Fibroblast of lung (primary cell): Measurements from ENCODE around the gene HLA-DRB1. TPM values are rescaled to one million over a fixed set of nuclear protein-coding genes. Genes with fewer than 3 reads are reported as not detected.

Source experiments
- DNase-seq, 2 donors: peaks; one replicate each; pipeline versions ENCODE4 v3.0.0 to v3.0.0-alpha.2; 2010; ENCODE audit warnings: low read depth in 2 of 2
- H2AFZ ChIP-seq: 2 replicates; pipeline ENCODE4 v1.5.1; 2012; ENCODE audit warnings: low read length, control low read depth, inconsistent platforms
- H3K27ac ChIP-seq: 2 replicates; pipeline ENCODE4 v1.5.1; 2011; ENCODE audit warnings: low read length, control low read depth; ENCODE audit not compliant: insufficient read depth
- H3K27me3 ChIP-seq: 2 replicates; pipeline ENCODE4 v1.5.1; 2011; ENCODE audit warnings: mild to moderate bottlenecking, low read length; ENCODE audit not compliant: control insufficient read depth, insufficient read depth
- H3K36me3 ChIP-seq: 2 replicates; pipeline ENCODE4 v1.5.1; 2011; ENCODE audit warnings: low read length; ENCODE audit not compliant: control insufficient read depth, insufficient read depth
- H3K4me1 ChIP-seq: 2 replicates; pipeline ENCODE4 v1.5.1; 2011; ENCODE audit warnings: low read length; ENCODE audit not compliant: control insufficient read depth, insufficient read depth; ENCODE audit errors: extremely low read depth
- H3K4me2 ChIP-seq: 2 replicates; pipeline ENCODE4 v1.5.1; 2011; ENCODE audit warnings: low read length, control low read depth; ENCODE audit not compliant: insufficient read depth; ENCODE audit errors: extremely low read depth
- H3K4me3 ChIP-seq, 4 experiments: fragments of 200-600 bp in 1 of 4; sonication (generic) in 1 of 4; replicated peaks in 1 of 4; 2 replicates each; pipeline ENCODE4 v1.5.1; 2011 to 2016; ENCODE audit warnings: low read length in 4 of 4, low read depth in 3 of 4, mild to moderate bottlenecking in 3 of 4, control low read depth in 2 of 4, inconsistent platforms in 1 of 4, mixed read lengths in 1 of 4; ENCODE audit not compliant: insufficient read depth in 1 of 4; ENCODE audit errors: control extremely low read depth in 1 of 4
- H3K79me2 ChIP-seq: 2 replicates; pipeline ENCODE4 v1.5.1; 2012; ENCODE audit warnings: mild to moderate bottlenecking, low read length, inconsistent platforms; ENCODE audit not compliant: control insufficient read depth, insufficient read depth
- H3K9ac ChIP-seq: 2 replicates; pipeline ENCODE4 v1.5.1; 2011; ENCODE audit warnings: mild to moderate bottlenecking, low read length, control low read depth; ENCODE audit not compliant: insufficient read depth
- H3K9me3 ChIP-seq: 2 replicates; pipeline ENCODE4 v1.5.1; 2012; ENCODE audit warnings: low read depth, low read length; ENCODE audit not compliant: control insufficient read depth, insufficient read depth
- H4K20me1 ChIP-seq: 2 replicates; pipeline ENCODE4 v1.5.1; 2011; ENCODE audit warnings: low read length; ENCODE audit not compliant: control insufficient read depth, insufficient read depth; ENCODE audit errors: extremely low read depth
- EZH2 ChIP-seq: IDR thresholded peaks from 2 replicates; pipeline ENCODE4 v1.5.1; 2012; ENCODE audit warnings: low read length, control low read depth, mild to moderate bottlenecking; ENCODE audit errors: missing control alignments
- polyA minus RNA-seq: library from RNA; depleted of rRNA, polyadenylated mRNA; stranded (reverse); fragments of >200 nt; gene quantifications from 2 replicates; pipeline ENCODE4 v1.2.3, GENCODE V29; 2011; ENCODE audit warnings: low replicate concordance
- polyA plus RNA-seq, 2 donors: library from polyadenylated mRNA; depleted of rRNA in 1 of 2; stranded (reverse) in 1 of 2; unstranded in 1 of 2; fragments of >200 nt; gene quantifications; 2 replicates each; pipeline ENCODE4 v1.2.1, GENCODE V29; 2011 to 2012; ENCODE audit warnings: missing spikeins in 1 of 2
- total RNA-seq: library from RNA; depleted of rRNA; stranded (reverse); fragments of >200 nt; gene quantifications from 2 replicates; pipeline ENCODE4 v1.2.1, GENCODE V29; 2014
- TF ChIP-seq, protein P1 (sequence below), 2 donors: IDR thresholded peaks in 1 of 2; conservative IDR thresholded peaks in 1 of 2; 1 replicate in 1 of 2; 2 replicates in 1 of 2; pipeline ENCODE4 v1.5.1; 2011 to 2012; ENCODE audit warnings: low read length in 2 of 2, control low read depth in 1 of 2, inconsistent platforms in 1 of 2, low read depth in 1 of 2, mild to moderate bottlenecking in 1 of 2

The HLA-DRB1 gene
- under 0.01 and 0.26 TPM in 2 replicates for total RNA-seq
- polyA plus RNA-seq: 0.06 and 0.42 TPM in 2 replicates
- polyA plus RNA-seq (2012): 0.28 TPM in 1 of 2 replicates, not detected in the other
- not detected in 2 replicates for polyA minus RNA-seq

- no peaks in the 10 kb centered on the region for H3K79me2 ChIP-seq
- no peak within 1 kb of the TSS for H3K9ac ChIP-seq
- DNase-seq: no peak
- TF ChIP-seq, protein P1, sequence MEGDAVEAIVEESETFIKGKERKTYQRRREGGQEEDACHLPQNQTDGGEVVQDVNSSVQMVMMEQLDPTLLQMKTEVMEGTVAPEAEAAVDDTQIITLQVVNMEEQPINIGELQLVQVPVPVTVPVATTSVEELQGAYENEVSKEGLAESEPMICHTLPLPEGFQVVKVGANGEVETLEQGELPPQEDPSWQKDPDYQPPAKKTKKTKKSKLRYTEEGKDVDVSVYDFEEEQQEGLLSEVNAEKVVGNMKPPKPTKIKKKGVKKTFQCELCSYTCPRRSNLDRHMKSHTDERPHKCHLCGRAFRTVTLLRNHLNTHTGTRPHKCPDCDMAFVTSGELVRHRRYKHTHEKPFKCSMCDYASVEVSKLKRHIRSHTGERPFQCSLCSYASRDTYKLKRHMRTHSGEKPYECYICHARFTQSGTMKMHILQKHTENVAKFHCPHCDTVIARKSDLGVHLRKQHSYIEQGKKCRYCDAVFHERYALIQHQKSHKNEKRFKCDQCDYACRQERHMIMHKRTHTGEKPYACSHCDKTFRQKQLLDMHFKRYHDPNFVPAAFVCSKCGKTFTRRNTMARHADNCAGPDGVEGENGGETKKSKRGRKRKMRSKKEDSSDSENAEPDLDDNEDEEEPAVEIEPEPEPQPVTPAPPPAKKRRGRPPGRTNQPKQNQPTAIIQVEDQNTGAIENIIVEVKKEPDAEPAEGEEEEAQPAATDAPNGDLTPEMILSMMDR (conservative IDR thresholded peaks at IDR 0.05 in 1 of 2, IDR thresholded peaks at IDR 0.05 in 1 of 2; ENCODE audit: low read depth in 1 of 2, low read length in 2 of 2): no peak
- no peak for TF ChIP-seq EZH2
- H3K36me3 ChIP-seq: no peaks in the 10 kb centered on the region
- no peaks in the 10 kb centered on the region for H3K4me1 ChIP-seq
- H3K4me2 ChIP-seq: no peak within 1 kb of the TSS
- no peaks in the 10 kb centered on the region for H3K27me3 ChIP-seq
- H4K20me1 ChIP-seq: no peaks in the 10 kb centered on the region
- no peak within 1 kb of the TSS for H2AFZ ChIP-seq
- H3K4me3 ChIP-seq: no peak within 1 kb of the TSS
- H3K9me3 ChIP-seq: no peaks in the 10 kb centered on the region
- no peak within 1 kb of the TSS for H3K27ac ChIP-seq
These were observed at the start of gene HLA-DRB1 for GRCh38 chr6:32589596-32590449. HLA-DRB1 (minus strand) TSS chr6:32589848; CDS start chr6:32589742, 106 bp downstream.

DNA sequence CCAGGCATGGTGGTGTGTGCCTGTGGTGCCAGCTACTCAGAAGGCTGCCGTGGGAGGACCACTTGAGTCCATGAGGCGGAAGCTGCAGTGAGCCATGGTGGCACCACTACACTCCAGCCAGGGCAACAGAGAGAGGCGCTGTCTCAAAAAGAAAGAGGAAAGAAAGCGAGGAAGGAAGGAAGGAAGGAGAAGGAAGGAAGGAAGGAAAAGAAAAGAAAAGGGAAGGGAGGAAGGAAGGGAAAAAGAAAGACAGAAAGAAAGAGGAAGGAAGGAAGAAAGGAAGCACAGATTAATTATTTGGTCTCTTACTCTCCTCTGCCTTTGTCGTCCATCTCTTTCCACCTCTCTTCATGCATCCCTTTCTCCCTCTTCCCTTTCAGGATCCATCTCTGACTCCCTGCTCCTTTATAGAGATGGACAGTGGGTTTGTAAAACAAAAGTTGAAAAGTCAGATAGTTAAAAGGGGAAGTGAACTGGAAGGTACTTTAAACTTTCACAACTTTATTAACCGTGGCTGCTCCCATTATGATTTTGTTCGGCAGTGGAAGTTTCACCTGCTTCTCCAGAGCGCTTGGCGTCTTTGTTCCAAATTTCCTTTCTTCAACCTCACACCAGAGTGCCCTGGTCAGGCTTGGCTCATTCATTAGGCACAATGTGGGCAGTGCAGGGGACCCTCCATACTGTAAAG, 49.0 kb upstream of the HLA-DRB1 start:
- Histone ChIP-seq H2AFZ (no peak overlapping the region), H3K36me3 (no peaks in the 10 kb centered on the region), H3K79me2 (no peaks in the 10 kb centered on the region), H3K4me1 (no peaks in the 10 kb centered on the region), H4K20me1 (no peaks in the 10 kb centered on the region), H3K27ac (no peak overlapping the region), H3K9me3 (no peaks in the 10 kb centered on the region), H3K9ac (no peak overlapping the region), H3K27me3 (no peaks in the 10 kb centered on the region), H3K4me2 (no peak overlapping the region), H3K4me3 (no peak overlapping the region)
- no peak for DNase-seq
- no peak for TF ChIP-seq EZH2
- TF ChIP-seq, protein P1 (conservative IDR thresholded peaks at IDR 0.05 in 1 of 2, IDR thresholded peaks at IDR 0.05 in 1 of 2; ENCODE audit: low read depth in 1 of 2, low read length in 2 of 2): no peak

DNA sequence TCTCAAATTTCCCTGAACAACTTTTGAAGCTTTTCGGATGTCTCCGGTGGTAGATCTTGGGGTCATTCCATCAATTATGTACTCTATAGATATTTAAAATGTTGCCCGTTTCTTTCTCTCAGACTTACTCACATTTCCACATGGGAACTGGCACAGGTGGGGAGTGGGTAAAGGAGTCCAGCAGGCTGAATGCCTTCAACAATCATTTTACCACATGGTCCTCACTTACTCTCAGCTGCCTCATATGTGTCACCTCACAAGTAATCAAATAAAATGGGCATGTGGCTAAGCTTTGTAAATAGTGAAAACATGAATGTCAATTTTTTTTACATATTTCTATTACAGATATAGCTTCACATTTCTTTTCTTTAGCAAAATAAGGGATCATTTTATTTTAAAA, 48.2 kb upstream of the HLA-DRB1 start:
- Histone ChIP-seq H3K4me3 (no peak overlapping the region), H3K36me3 (no peaks in the 10 kb centered on the region), H3K4me2 (no peak overlapping the region), H3K9ac (no peak overlapping the region), H3K79me2 (no peaks in the 10 kb centered on the region), H3K27ac (no peak overlapping the region), H3K27me3 (no peaks in the 10 kb centered on the region), H2AFZ (no peak overlapping the region), H3K4me1 (no peaks in the 10 kb centered on the region), H4K20me1 (no peaks in the 10 kb centered on the region), H3K9me3 (no peaks in the 10 kb centered on the region)
- TF ChIP-seq, protein P1 (conservative IDR thresholded peaks at IDR 0.05 in 1 of 2, IDR thresholded peaks at IDR 0.05 in 1 of 2; ENCODE audit: low read depth in 1 of 2, low read length in 2 of 2): no peak
- TF ChIP-seq EZH2: no peak
- DNase-seq: no peak
